ENCODE measurements around the gene FAM204A.

- TF ChIP-seq CTCF (IDR thresholded peaks at IDR 0.05) (no peak), POLR2A (IDR thresholded peaks at IDR 0.05) (no peak)
Measured at GRCh38 chr10:118266098-118266748, 75.9 kb downstream of the FAM204A start.

All from testis (tissue), 2 donors.